Measurements from ENCODE around the gene RABGAP1L.

RABGAP1L gene

GRCh38 chr1:174397261-174397660 is 237.9 kb downstream of the RABGAP1L start:
- FAIRE-seq (no peak), DNase-seq (ENCODE audit: insufficient read length, low spot score) (no peak)

GRCh38 chr1:174398246-174398645 is 238.9 kb downstream of the RABGAP1L start:
- FAIRE-seq (no peak), DNase-seq (ENCODE audit: insufficient read length, low spot score) (no peak)
- no peak for TF ChIP-seq CTCF (IDR thresholded peaks at IDR 0.05; ENCODE audit: insufficient read depth, missing control alignments)

More at GRCh38 chr1:174397261-174397660, 237.9 kb downstream of the RABGAP1L start:
- no peak for TF ChIP-seq CTCF (IDR thresholded peaks at IDR 0.05; ENCODE audit: insufficient read depth, missing control alignments)

DNA sequence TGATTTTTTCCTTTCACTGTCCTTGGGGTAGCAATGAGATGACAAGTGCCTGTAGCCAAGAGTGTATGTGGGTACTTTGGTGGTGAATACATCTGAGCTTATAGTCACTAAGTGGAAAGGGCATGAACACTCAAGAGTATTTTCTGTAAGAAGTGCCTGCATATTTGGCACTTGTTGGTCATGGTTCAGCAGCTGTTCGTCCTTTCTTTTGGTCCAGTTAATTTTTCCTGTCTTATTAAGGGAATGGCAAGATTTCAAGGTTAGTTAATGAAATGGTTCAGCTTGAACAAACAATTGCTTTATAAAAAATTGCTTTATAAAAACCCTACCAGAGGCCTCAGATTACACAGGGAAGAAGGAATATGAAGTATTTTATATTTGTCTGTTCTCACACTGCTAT is 239.9 kb downstream of the RABGAP1L start:
- FAIRE-seq (no peak), DNase-seq (ENCODE audit: insufficient read length, low spot score) (no peak)
- no peak for TF ChIP-seq CTCF (IDR thresholded peaks at IDR 0.05; ENCODE audit: insufficient read depth, missing control alignments)

DNA sequence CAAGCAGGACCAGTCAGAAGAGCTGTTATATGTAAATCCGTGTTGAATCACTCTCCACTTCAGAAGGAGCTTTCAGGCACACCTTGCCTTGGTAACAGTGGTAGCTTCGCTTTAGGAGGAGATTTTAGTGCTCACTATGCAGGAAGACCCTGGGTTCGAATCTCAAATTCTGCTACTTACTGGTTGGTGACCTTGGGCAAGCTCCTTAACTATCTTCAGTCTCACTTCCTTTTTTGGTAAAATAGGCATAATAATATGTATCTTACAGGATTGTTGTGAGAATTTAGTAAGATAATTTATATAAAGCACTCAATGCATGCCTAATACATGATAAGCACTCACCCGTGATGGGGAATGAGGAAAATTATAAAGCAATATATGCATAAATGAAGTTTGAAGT is 241.8 kb downstream of the RABGAP1L start:
- FAIRE-seq: no peak
- TF ChIP-seq CTCF (IDR thresholded peaks at IDR 0.05; ENCODE audit: insufficient read depth, missing control alignments): no peak

GRCh38 chr1:174405219-174405618 is 245.9 kb downstream of the RABGAP1L start:
- no peak for TF ChIP-seq CTCF (IDR thresholded peaks at IDR 0.05; ENCODE audit: insufficient read depth, missing control alignments)
- peak; percentile 51 for FAIRE-seq
- DNase-seq (ENCODE audit: insufficient read length, low spot score): no peak

More for the DNA sequence above, 241.8 kb downstream of the RABGAP1L start:
- no peak for DNase-seq (ENCODE audit: insufficient read length, low spot score)

- no peak for TF ChIP-seq CTCF (IDR thresholded peaks at IDR 0.05; ENCODE audit: insufficient read depth, missing control alignments)
- DNase-seq (ENCODE audit: insufficient read length, low spot score): no peak
- peak; percentile 6 for FAIRE-seq
Measured at GRCh38 chr1:174406421-174406820, 247.1 kb downstream of the RABGAP1L start.

- no peak for TF ChIP-seq CTCF (IDR thresholded peaks at IDR 0.05; ENCODE audit: insufficient read depth, missing control alignments)
- peak; percentile 76 for FAIRE-seq
- DNase-seq (ENCODE audit: insufficient read length, low spot score): no peak
Measured at GRCh38 chr1:174407665-174408064, 248.3 kb downstream of the RABGAP1L start.
